Lower leg skin (tissue), 3 donors: ENCODE data around the gene ELP4.

Experiments
- CTCF ChIP-seq, 3 donors: fragments of 450-650 bp; IDR thresholded peaks; one replicate each; pipeline ENCODE4 v1.5.1; 2016; ENCODE audit warnings: antibody characterized with exemption in 3 of 3, mild to moderate bottlenecking in 3 of 3, moderate library complexity in 2 of 3
- POLR2A ChIP-seq, 2 donors: fragments of 450-650 bp; IDR thresholded peaks; one replicate each; pipeline ENCODE4 v1.6.1; 2016 to 2017; ENCODE audit warnings: antibody characterized with exemption in 2 of 2, mild to moderate bottlenecking in 1 of 2, moderate library complexity in 1 of 2

GRCh38 chr11:31598454-31598853 lies 88.9 kb downstream of the ELP4 start:
- TF ChIP-seq CTCF (IDR thresholded peaks at IDR 0.05) (no peak), POLR2A (IDR thresholded peaks at IDR 0.05) (no peak)
